ENCODE measurements around the gene STAT3.

STAT3 gene

GRCh38 chr17:42286411-42287221 is 101.6 kb downstream of the STAT3 start:
- DNase-seq (ENCODE audit: low read depth in 2 of 2): no peak
- TF ChIP-seq, protein P1, sequence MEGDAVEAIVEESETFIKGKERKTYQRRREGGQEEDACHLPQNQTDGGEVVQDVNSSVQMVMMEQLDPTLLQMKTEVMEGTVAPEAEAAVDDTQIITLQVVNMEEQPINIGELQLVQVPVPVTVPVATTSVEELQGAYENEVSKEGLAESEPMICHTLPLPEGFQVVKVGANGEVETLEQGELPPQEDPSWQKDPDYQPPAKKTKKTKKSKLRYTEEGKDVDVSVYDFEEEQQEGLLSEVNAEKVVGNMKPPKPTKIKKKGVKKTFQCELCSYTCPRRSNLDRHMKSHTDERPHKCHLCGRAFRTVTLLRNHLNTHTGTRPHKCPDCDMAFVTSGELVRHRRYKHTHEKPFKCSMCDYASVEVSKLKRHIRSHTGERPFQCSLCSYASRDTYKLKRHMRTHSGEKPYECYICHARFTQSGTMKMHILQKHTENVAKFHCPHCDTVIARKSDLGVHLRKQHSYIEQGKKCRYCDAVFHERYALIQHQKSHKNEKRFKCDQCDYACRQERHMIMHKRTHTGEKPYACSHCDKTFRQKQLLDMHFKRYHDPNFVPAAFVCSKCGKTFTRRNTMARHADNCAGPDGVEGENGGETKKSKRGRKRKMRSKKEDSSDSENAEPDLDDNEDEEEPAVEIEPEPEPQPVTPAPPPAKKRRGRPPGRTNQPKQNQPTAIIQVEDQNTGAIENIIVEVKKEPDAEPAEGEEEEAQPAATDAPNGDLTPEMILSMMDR (IDR thresholded peaks at IDR 0.05; ENCODE audit: low read depth, low read length): no peak
- H3K4me3 ChIP-seq (replicated peaks in 1 of 2; ENCODE audit: low read depth in 2 of 2, low read length in 2 of 2): no peak overlapping the region

DNA sequence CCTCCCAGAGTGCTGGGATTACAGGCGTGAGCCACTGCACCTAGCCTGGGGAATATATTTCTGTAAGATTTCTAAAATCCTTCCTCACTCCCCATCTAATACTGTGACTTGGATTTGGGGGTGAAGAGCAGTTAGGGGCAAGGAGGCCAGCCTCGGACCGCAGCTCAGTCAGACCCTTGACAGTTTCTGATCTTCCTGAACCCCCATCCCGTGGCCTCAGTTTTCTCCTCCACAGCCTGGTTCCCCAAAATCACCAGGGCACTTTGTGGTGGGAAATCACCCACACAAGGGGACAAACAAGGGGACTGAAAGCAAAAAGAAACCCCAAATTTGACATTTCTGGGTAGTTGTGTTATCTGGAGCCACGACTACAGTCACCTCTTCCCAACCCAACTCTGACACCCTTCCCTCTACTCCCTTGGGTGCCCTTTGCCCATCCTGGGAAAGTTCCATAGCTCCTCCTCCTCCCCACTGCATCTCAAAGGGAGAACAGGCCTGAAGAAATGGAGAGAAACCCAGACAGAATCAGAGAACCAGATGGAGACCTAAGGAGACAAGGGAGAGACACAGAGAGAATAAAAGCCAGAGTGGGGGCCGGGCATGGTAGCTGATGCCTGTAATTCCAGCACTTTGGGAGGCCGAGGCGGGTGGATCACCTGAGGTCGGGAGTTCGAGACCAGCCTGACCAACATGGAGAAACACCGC is 102.7 kb downstream of the STAT3 start:
- DNase-seq (ENCODE audit: low read depth in 2 of 2): no peak
- TF ChIP-seq, protein P1 (IDR thresholded peaks at IDR 0.05; ENCODE audit: low read depth, low read length): no peak
- no peak overlapping the region for H3K4me3 ChIP-seq (replicated peaks in 1 of 2; ENCODE audit: low read depth in 2 of 2, low read length in 2 of 2)

DNA sequence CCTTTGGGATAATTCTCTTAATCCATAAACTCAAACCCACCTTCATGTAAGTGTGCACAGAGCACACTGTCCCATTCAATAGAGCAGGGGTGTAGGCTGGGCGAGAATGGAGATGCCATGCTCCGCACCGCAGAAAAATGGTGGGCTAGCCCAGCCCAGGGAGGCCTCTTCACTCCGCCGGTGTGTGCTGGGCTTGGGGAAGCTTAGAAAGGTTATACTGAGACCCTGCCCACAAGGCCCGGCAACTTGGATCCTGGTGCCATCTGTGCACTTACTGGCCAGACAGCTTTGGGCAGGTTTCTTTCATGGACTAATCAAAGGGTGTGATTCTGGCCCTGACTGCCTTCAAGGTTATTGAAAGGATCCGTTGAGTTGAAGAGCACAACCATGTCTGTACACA is 103.7 kb downstream of the STAT3 start:
- TF ChIP-seq, protein P1 (IDR thresholded peaks at IDR 0.05; ENCODE audit: low read depth, low read length): no peak
- DNase-seq (ENCODE audit: low read depth in 2 of 2): no peak
- no peak overlapping the region for H3K4me3 ChIP-seq (replicated peaks in 1 of 2; ENCODE audit: low read depth in 2 of 2, low read length in 2 of 2)

DNA sequence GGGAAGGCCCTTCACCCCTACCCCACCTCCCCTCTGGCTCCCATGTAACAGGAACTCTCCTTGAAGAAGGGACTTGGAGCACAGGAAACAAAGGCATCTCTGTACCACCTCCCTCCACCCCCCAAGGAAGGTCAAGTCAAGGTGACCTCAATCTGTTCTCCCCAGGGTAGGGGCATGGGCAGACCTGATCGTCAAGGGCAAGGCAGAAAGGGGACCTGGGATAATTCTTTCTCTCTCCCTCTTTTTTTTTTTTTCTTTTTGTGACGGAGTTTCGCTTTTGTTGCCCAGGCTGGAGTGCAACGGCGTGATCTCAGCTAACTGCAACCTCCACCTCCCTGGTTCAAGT is 104.2 kb downstream of the STAT3 start:
- TF ChIP-seq, protein P1 (IDR thresholded peaks at IDR 0.05; ENCODE audit: low read depth, low read length): no peak
- DNase-seq (ENCODE audit: low read depth in 2 of 2): no peak
- no peak overlapping the region for H3K4me3 ChIP-seq (replicated peaks in 1 of 2; ENCODE audit: low read depth in 2 of 2, low read length in 2 of 2)

GRCh38 chr17:42283241-42284023 is 104.8 kb downstream of the STAT3 start:
- no peak overlapping the region for H3K4me3 ChIP-seq (replicated peaks in 1 of 2; ENCODE audit: low read depth in 2 of 2, low read length in 2 of 2)
- no peak for DNase-seq (ENCODE audit: low read depth in 2 of 2)
- TF ChIP-seq, protein P1 (IDR thresholded peaks at IDR 0.05; ENCODE audit: low read depth, low read length): no peak

DNA sequence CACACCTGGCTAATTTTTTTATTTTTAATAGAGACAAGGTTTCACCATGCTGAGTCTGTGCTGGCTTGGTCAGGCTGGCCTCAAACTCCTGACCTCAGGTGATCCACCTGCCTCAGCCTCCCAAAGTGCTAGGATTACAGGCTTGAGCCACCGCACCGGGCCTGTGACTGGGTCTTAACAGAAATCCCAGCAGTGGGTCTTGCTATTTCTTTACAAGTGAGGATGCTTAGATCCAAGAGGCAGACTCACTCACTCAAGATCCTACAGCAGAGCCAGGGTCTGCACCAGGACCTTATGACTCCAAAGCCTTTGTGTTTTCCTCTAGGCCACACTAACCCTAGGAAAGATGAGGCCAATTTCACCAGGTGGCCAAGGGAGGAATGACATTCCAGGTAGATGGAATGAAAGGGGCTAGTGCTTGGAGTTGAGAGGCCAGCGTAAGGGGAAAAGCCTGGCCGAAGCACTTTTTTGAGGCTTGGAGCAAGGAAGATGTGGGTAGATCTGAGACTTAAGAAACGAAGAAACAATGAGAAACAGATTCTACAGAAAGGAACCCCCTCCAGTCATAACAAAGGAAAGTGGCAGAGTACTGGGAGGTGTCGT is 105.7 kb downstream of the STAT3 start:
- TF ChIP-seq, protein P1 (IDR thresholded peaks at IDR 0.05; ENCODE audit: low read depth, low read length): no peak
- no peak overlapping the region for H3K4me3 ChIP-seq (replicated peaks in 1 of 2; ENCODE audit: low read depth in 2 of 2, low read length in 2 of 2)

More for the DNA sequence above, 105.7 kb downstream of the STAT3 start:
- no peak for DNase-seq (ENCODE audit: low read depth in 2 of 2)

Measured in cardiac fibroblast (primary cell).